ENCODE measurements around the gene ABCF2.

DNA sequence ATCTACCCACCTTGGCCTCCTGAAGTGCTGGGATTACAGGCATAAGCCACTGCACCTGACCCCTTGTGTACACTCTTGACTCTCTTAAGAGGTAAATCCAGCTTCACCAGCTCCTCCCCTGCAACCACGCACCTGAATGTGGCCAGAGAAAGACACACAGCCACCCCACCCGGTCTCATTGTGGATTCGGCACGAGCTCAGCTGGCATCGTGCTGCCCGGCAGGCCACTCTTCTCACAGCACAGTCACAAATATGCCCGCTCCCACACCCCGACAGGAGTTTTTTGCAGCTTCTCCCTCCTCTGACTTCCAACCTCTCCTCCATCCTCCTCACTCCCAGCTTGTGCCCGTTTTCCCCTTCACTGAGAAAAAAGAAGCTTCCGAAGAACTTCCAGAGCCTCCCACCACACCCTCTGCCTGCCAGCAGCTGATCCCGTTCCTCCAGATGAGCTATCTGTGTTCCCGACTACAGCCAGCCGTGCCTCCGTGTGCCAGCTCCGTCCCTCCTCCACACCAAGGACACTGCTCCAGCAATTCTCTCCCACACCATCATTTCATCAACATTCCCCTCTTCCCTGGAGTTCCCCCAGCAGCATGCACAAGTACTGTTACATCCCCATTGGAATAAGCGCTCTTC, 29.5 kb upstream of the ABCF2 start:
- TF ChIP-seq, protein P1, sequence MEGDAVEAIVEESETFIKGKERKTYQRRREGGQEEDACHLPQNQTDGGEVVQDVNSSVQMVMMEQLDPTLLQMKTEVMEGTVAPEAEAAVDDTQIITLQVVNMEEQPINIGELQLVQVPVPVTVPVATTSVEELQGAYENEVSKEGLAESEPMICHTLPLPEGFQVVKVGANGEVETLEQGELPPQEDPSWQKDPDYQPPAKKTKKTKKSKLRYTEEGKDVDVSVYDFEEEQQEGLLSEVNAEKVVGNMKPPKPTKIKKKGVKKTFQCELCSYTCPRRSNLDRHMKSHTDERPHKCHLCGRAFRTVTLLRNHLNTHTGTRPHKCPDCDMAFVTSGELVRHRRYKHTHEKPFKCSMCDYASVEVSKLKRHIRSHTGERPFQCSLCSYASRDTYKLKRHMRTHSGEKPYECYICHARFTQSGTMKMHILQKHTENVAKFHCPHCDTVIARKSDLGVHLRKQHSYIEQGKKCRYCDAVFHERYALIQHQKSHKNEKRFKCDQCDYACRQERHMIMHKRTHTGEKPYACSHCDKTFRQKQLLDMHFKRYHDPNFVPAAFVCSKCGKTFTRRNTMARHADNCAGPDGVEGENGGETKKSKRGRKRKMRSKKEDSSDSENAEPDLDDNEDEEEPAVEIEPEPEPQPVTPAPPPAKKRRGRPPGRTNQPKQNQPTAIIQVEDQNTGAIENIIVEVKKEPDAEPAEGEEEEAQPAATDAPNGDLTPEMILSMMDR (optimal IDR thresholded peaks at IDR 0.05 in 1 of 3, IDR thresholded peaks at IDR 0.05 in 1 of 3, conservative IDR thresholded peaks at IDR 0.05 in 1 of 3; ENCODE audit: extremely low read depth in 1 of 3, insufficient read depth in 2 of 3, low read length in 3 of 3), result no peak
- no peak for TF ChIP-seq EZH2 (IDR thresholded peaks at IDR 0.05; ENCODE audit: low read length)

All from keratinocyte (primary cell).